Left hindlimb (tissue), 1 donor: ENCODE data around the gene C12orf75.
A peak's percentile ranks its signal among the peaks of the same experiment; 100 is the strongest.
"Not testable (repeated sequence)": the region's sequence is repeated elsewhere in the genome, so short reads cannot be mapped to it uniquely, and the experiment has no call there.

Experiments used
- DNase-seq: peaks from one replicate; pipeline ENCODE4 v3.0.0-alpha.2; 2018

The C12orf75 gene

DNA sequence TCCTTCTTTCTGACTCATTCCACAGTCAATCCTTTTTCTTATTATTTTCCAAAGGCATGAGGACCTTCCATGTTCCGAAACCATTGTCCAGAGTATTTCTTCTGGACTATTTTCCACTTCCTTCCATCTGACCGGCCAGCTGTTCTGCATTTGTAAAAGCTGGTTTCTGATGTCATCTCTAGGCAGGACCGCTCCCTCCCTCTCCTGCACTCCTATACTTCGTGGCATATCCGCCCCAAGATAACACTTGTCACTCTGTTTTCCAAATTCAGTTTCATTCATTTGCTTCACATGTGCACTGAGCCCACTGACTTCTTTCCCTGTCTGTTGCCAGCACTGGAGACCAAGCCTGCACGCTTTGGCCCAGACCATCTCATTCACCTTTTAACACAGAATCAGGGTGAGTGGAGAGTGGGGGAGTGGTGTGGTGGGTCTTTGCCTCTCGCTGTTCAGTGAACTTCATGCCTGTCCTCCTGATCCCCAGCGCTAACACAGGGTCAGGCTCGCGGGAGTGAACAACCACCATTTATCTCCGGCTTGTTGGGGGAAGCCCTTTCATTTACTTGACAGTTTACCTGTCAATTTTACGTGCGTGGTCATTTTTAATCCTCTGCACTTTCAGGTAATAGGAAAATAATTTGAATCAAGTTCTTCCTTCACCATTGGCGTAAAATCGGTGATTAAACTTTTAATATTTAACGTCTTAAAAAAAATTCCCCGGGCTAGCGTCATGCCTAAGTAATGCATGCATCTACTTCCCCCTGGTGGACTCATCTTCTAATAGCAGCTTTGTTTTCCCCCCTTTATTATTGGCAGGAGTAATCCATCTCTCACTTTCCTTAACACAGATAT lies 52.5 kb downstream of the C12orf75 start:
- no peak for DNase-seq

GRCh38 chr12:105384220-105384619 lies 53.7 kb downstream of the C12orf75 start:
- DNase-seq: no peak

DNA sequence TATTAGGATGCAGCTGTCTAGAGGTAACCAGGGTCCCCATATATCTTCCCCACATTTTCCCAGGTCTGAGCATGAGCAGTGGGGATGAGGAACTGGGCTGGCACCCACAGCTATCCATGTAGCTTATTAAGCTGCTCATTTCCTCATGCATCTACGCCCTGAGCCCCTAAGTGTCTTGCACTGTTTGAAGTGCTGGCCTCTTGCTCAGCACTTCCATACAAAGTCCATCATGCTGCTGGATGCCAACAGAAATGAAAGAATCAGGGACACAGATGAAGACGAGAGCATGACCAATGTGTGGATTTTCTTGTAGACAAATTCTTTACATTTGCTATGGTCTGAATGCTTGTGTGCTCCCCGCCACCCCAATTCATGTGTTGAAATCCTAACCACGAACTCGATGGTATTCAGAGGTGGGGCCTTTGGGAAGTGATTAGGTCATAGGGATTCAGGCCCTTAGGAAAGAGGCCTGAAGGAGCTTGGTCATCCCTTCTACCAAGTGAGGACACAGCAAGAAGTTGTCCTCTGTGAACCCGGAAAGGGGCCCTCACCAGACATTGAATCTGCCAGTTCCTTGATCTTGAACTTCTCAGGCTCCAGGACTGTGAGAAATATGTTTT lies 54.5 kb downstream of the C12orf75 start:
- no peak for DNase-seq

DNA sequence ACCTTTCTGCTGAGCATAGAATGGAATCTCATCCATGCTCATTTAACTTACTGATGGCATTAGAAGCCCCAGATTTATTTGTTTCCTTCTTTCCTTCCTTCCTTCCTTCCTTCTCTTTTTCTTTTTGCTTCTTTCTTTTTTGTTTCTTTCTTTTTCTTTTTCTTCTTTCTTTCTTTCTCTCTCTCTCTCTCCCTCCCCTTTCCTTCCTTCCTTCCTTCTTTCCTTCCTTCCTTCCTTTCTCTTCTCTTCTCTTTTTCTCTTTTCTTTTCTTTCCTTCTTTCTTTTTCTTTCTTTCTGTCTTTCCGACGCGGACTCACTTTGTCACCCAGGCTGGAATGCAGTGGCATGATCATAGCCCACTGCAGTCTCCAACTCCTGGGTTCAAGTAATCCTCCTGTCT lies 55.9 kb downstream of the C12orf75 start:
- no peak for DNase-seq

DNA sequence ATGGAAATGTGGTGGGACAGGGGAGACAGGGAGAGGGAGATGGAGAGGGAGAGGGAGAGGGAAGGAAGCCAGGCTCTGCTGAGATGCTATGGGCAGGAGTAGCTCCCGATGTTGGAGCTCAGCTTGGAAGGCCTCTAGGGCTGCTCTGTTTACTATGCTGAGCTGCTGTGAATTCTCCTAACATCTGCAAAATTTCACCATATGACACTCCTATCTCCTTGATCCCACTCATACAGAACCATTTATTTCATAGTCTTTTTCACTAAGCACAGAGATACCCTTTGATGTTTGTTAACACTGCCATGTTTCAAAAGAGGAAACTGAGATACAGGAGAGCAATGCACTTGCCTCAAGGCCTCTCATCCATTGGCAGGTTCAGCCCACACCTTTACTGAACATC lies 60.7 kb downstream of the C12orf75 start:
- DNase-seq: no peak

DNA sequence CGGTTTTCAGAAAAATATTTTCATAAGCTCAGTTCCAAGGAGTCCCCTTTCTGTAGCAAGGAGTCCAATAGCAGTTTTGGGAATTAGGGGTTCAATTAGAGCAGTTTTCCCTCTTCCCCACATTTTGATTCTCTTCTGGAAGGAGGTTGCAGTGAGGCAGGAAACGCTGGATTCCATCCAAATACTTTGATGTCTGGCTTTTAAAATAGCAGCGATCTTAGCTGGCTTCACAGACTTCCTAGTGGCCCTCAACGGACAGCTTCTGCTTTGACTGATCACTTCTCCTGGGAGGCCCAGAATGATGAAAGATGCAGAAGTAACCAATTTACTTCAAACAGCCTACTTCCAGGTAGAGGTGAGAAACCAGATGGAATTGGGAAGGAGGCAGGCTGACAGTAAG lies 63.1 kb downstream of the C12orf75 start:
- no peak for DNase-seq

- DNase-seq: no peak
These were observed 65.5 kb downstream of the C12orf75 start for GRCh38 chr12:105396024-105396423.

GRCh38 chr12:105396983-105397382 lies 66.5 kb downstream of the C12orf75 start:
- DNase-seq: no peak

- no peak for DNase-seq
These were observed 68.4 kb downstream of the C12orf75 start for GRCh38 chr12:105398930-105399329.

GRCh38 chr12:105399428-105400081 lies 69.1 kb downstream of the C12orf75 start:
- DNase-seq: no peak

DNA sequence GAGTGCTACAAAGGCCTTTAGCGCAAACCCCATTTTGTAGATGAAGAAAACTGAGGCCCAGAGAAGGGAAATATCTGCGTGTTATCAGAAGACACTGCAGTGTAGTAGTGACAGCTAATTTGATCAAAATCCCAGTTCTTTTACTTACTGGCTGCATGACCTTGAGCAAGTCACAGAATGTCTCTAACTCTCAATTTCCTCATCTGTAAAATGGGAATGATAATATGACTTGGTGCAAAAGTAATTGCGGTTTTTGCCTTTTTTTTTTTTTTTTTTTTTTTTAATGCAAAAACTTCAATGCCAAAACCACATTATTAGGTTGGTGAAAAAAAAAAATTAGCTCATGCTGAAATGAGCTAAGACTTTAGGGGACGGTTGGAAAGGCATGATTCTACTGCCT lies 69.7 kb downstream of the C12orf75 start:
- DNase-seq: no peak

- DNase-seq: no peak
These were observed 70.7 kb downstream of the C12orf75 start for GRCh38 chr12:105401198-105401597.

DNA sequence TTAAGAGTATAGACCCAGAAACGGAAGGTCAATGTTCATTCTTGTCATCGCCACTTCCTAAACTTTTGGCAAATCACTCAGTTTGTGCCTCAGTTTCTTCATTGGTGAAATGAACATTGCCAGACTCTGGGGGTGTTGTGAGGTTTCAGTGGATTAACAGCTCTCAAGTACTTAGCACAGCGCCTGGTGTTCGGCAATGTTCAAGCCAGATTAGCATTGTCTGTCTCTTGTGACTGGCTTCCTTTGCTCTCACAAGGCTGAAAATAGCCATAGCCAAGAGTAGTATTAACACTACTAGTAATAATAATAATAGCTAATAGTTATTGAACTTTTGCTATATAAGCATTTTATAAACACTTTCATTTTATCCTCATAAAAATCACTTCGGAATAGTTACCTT lies 71.9 kb downstream of the C12orf75 start:
- no peak for DNase-seq

GRCh38 chr12:105403095-105403494 lies 72.6 kb downstream of the C12orf75 start:
- no peak for DNase-seq

GRCh38 chr12:105404134-105404533 lies 73.6 kb downstream of the C12orf75 start:
- not testable (repeated sequence) for DNase-seq

GRCh38 chr12:105406497-105406896 lies 76.0 kb downstream of the C12orf75 start:
- no peak for DNase-seq

GRCh38 chr12:105409279-105409678 lies 78.8 kb downstream of the C12orf75 start:
- DNase-seq: no peak

DNA sequence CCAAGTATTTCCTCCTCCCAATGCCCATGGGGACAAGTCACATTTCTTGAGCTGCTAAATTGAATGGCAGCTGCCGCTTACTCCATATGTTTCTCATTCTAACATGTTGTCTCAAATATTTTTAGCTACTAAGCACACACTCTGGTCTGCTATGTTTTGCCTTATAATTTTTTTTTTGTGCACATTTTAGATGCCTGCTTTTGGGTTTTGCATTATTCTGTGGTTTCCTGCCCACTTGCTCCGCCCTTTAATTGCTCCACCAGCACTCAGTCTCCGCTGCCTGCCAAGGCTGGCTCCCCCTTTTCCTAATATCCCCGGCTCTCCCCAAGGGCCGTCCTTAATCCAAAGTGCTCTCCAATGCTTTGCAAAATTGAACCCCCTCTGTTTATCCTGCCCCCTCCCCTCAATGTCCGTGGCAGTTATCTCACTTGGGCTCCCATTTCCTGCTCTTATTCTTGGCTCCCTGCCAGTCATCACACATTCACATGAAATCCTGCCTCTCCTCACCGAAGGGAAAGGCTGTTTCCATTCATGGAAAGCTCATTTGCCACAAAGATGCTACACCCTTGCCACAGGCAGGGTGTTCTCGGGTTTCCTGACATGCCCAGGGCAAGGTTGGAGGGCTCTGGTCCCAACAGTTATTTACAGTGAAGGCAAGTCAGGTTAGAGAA lies 79.4 kb downstream of the C12orf75 start:
- peak; percentile 89 for DNase-seq

- DNase-seq: no peak
These were observed 83.5 kb downstream of the C12orf75 start for GRCh38 chr12:105413911-105414487.

GRCh38 chr12:105417732-105418131 lies 87.2 kb downstream of the C12orf75 start:
- DNase-seq: no peak

DNA sequence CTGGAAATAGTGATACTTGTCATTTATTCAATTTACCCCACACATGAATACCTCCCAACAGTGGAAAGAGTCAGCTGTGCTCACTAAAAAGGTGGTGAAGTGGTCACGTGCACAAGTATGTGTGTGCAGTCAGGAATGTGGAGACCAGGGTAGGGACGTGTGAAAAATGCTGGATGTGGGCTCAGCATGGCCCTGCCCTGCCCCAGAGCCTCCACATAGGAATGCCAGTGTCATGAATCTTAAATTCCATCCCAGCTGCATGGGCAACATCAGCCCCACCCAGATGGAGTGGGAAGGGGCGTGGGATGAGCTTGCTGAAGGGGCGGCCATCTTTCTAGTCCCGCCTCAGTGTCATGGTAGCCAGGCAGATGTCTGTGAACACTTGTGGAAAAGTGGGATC lies 87.7 kb downstream of the C12orf75 start:
- DNase-seq: peak; percentile 41

GRCh38 chr12:105418821-105419291 lies 88.4 kb downstream of the C12orf75 start:
- DNase-seq: peak; percentile 35

- no peak for DNase-seq
These were observed 89.1 kb downstream of the C12orf75 start for GRCh38 chr12:105419606-105420005.
